GM10266 (cell line): ENCODE data around the gene CPAMD8.

Experiments
- DNase-seq: peaks from one replicate; pipeline ENCODE4 v3.0.0; 2012; ENCODE audit errors: extremely low spot score
- CTCF ChIP-seq: IDR thresholded peaks from 2 replicates; pipeline ENCODE4 v1.5.1; 2012; ENCODE audit warnings: mild to moderate bottlenecking, low read depth; ENCODE audit not compliant: control insufficient read depth, insufficient read depth; ENCODE audit errors: missing control alignments

The CPAMD8 gene

DNA sequence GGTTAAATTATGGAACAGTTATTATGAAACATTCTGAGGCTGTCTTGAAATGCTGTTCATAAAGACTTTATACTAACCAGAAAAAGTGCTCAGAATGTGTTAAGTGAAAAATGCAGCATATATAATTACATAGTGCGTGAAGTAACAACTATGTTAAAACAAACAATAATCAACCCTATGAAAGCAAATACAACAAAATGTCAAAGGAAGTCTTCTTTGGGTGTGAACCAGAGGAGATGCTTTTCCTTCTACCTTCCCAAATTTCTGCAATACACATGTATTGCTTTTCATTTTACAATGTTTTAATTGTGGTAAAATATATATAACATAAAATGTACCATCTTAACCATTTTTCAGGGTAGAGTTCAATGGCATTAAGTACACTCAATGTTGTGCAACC lies 92.1 kb downstream of the CPAMD8 start:
- no peak for DNase-seq
- TF ChIP-seq CTCF, result no peak

DNA sequence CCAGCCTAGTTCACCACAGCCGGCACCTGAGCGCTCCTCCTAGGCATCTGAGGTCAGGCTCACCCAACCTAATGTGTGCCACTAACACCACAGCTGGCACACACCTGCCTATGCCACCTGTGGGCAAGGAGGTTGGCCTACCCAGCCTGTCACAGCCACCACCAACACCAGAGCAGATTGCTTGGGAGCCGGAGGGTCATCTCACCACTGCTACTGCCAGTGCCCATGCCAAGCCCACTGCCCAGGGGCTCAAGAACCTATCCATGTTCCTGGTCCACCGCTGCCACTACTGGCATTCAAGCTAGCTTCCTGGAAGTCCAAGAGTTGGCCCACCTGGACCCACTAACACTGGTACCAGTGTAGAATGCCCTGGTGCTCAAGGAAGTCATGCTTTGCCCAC lies 95.3 kb downstream of the CPAMD8 start:
- TF ChIP-seq CTCF, result no peak
- no peak for DNase-seq

- DNase-seq, result no peak
- TF ChIP-seq CTCF, result no peak
These were observed 95.9 kb downstream of the CPAMD8 start for GRCh38 chr19:16930753-16931152.

- TF ChIP-seq CTCF, result no peak
- no peak for DNase-seq
These were observed 97.7 kb downstream of the CPAMD8 start for GRCh38 chr19:16928916-16929315.

DNA sequence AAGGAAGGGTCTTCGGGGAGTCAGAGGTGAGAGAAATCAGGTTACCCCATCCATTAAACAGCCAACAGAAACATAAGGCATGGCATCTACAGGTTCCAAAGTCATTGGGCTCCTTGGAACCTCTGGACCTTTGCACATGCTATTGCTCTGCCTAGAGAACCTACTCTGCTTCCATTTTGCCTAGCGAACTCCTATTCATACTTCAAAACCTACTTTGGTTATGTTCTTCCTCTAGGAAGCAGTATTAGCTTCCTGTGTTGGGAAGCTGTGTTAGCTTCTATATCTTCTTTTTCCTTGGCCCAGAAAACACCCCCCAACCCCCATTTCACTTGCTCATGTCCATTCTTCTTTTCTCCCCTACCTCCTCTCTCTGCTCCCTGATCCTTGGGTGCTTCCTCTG lies 98.3 kb downstream of the CPAMD8 start:
- TF ChIP-seq CTCF, result no peak
- DNase-seq, result no peak

- TF ChIP-seq CTCF, result no peak
- DNase-seq, result no peak
These were observed 98.7 kb downstream of the CPAMD8 start for GRCh38 chr19:16927883-16928282.

DNA sequence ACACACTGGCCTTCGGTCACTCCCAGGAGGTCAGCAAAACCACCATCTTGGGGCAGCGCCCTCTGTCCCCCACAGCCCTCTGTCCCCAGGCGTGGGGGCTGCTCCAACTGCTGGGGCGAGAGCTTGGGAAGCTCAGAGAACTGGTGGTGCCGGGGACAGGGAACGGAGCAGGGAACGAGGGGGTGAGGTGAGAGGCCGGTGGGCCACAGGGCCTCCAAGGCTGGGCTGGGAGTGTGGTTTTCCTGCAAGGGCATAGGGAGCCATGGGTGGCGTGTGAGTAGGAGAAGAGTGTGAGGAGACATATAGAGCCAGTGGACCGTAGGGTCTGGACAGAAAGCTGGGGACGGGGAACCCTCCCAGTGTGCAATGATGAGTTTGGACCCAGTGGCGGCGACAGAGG lies 103.7 kb downstream of the CPAMD8 start:
- no peak for DNase-seq
- no peak for TF ChIP-seq CTCF
